ENCODE data around the gene SLC66A3.
A peak's percentile ranks its signal among the peaks of the same experiment; 100 is the strongest.

Gene SLC66A3

DNA sequence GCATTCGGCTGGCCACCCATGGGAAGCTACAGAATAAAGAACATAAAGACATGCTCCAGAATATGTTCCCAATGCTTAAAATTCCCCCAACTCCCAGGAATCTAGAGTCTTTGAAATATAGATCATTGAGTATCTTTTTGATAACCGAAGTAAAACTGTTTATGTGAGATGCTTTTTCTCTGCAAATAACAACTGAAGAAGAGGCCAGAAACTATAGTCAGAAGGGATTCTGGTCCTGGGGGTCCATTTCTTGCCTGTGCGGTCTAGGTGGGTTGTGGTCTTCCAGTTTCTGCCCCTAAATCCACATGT lies 30.6 kb upstream of the SLC66A3 start:
- H3K27me3 ChIP-seq, result peaks cover 0 to 27% of the 10 kb centered on the region in 2 donors
- TF ChIP-seq, protein P1, sequence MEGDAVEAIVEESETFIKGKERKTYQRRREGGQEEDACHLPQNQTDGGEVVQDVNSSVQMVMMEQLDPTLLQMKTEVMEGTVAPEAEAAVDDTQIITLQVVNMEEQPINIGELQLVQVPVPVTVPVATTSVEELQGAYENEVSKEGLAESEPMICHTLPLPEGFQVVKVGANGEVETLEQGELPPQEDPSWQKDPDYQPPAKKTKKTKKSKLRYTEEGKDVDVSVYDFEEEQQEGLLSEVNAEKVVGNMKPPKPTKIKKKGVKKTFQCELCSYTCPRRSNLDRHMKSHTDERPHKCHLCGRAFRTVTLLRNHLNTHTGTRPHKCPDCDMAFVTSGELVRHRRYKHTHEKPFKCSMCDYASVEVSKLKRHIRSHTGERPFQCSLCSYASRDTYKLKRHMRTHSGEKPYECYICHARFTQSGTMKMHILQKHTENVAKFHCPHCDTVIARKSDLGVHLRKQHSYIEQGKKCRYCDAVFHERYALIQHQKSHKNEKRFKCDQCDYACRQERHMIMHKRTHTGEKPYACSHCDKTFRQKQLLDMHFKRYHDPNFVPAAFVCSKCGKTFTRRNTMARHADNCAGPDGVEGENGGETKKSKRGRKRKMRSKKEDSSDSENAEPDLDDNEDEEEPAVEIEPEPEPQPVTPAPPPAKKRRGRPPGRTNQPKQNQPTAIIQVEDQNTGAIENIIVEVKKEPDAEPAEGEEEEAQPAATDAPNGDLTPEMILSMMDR (IDR thresholded peaks at IDR 0.05), result no peak
- no peaks in the 10 kb centered on the region for H3K9me3 ChIP-seq
- H3K27ac ChIP-seq, result no peak overlapping the region
- H3K36me3 ChIP-seq, result no peaks in the 10 kb centered on the region
- no peak overlapping the region for H3K4me3 ChIP-seq
- H3K4me1 ChIP-seq, result peaks cover 0 to 2% (median under 1%) of the 10 kb centered on the region in 4 donors
- intact Hi-C loops (cut with DNase I; ENCODE audit: low total_unique reads), result loop anchor here (2.0 kb wide), 1 partner anchor 292 kb away; no protein-coding TSS in a partner anchor
- DNase-seq, result no peak

DNA sequence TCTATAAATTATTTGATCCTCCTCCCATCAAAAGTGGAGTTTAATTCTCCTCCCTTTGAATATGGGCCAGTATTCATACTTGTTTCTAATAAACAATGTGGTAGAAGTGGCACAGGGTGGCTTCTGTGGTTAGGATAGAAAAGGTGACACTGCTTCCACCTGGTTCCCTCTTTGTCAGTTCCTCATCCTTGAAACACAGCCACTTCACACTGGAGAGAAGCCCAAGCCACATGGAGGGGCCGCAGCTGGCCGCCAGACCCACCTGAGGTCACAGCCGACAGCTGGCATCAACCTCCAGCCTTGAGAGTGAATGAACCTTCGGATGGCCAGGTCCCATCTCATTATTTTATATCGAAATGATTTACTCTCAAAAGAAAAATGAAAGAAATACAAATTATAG lies 27.5 kb upstream of the SLC66A3 start:
- intact Hi-C loops (cut with DNase I; ENCODE audit: low total_unique reads), result no loop called here
- Histone ChIP-seq H3K9me3 (no peaks in the 10 kb centered on the region), H3K4me1 (peaks cover 0 to 14% (median 8%) of the 10 kb centered on the region in 4 donors), H3K36me3 (no peaks in the 10 kb centered on the region), H3K27me3 (peaks cover 0 to 24% of the 10 kb centered on the region in 2 donors), H3K4me3 (no peak overlapping the region), H3K27ac (no peak overlapping the region)
- DNase-seq, result no peak
- TF ChIP-seq, protein P1 (IDR thresholded peaks at IDR 0.05), result no peak

DNA sequence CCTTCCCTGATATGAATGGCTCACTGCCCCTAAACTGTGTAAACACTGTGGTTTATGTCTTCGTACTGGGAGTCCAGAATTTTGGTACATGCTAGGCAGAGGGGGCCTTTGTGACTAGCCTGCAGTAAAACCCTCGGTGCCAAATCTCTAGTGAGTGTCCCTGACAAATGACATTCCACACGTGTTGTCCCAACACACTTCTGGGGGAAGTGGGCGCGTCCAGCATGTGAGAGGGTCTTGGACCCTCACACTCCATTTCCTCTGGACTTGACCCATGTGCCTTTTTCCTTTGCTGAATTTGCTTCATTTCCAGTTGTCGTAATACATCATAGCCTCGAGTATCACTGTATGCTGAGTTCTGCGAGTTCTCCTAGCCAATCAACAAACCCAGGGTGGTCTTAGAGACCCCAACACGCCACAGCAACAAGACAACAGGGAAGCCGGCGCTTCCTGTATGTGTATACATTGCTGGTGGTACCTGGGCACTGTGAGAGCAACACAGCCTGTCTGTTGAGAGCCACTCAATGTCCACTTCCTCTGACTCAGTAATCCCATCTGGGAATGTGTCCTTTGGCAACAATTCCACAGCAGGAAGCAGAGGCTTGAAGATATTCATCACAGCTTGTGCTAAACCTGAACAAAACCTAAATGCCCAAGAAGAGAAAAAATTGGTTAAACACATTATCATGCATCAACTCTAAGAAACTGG lies 26.9 kb upstream of the SLC66A3 start:
- no peak for DNase-seq
- Histone ChIP-seq H3K9me3 (no peaks in the 10 kb centered on the region), H3K4me3 (no peak overlapping the region), H3K4me1 (peaks cover 0 to 18% (median 12%) of the 10 kb centered on the region in 4 donors), H3K27me3 (peaks cover 0 to 24% of the 10 kb centered on the region in 2 donors), H3K36me3 (no peaks in the 10 kb centered on the region), H3K27ac (no peak overlapping the region)
- intact Hi-C loops (cut with DNase I; ENCODE audit: low total_unique reads), result no loop called here
- TF ChIP-seq, protein P1 (IDR thresholded peaks at IDR 0.05), result no peak

DNA sequence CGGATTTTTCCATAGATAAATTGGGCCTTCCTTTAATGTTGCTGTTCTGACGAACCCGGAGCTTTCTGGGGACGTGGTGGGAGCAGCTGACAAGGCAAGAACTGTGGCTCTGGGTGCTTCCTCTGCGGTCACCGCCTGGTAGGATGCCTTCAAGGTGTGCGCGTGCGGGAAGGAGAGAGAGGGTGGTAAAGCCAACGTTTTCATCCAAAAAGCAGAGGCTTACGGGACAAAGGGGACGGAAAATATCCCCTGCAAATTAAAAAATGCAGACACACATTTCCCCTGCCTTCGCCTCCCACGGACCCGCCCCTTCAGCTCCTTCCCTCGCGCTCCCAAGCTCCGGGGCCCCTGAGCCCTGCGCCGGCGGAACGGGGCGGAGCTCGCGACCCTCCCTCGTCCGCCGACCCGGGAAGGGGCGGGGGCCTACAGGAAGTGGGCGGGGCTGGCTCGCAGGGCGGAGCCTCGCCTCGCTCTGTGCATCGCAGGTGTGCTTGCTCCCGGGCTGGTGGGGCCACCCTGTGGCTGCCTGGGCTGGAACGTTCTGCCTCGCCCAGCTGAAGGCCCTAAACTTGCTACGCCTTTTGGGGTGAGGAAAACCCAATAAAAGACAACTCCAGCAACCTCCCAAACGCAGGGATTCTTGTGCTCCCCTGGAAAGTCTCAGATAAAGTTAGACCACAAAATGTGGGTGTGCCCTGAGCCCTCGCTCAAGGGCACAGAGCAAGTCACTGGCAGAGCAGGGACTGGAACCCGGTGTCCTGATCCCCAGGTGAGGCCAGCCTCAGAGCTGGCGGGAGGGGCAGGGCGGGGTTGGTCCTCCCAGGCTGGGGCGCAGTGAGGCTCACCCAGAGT lies 25.4 kb upstream of the SLC66A3 start:
- no peaks in the 10 kb centered on the region for H3K36me3 ChIP-seq
- H3K27ac ChIP-seq, result no peak overlapping the region
- H3K4me3 ChIP-seq, result peak overlapping the region; percentile 22 to 44
- intact Hi-C loops (cut with DNase I; ENCODE audit: low total_unique reads), result loop anchor here (5.0 to 10.0 kb wide), 3 partner anchors 55 to 315 kb away; no protein-coding TSS in a partner anchor
- H3K4me1 ChIP-seq, result peaks cover 0 to 23% (median 19%) of the 10 kb centered on the region in 4 donors
- TF ChIP-seq, protein P1 (IDR thresholded peaks at IDR 0.05), result no peak
- no peaks in the 10 kb centered on the region for H3K9me3 ChIP-seq
- DNase-seq, result no peak
- H3K27me3 ChIP-seq, result peaks cover 0 to 11% of the 10 kb centered on the region in 2 donors

DNA sequence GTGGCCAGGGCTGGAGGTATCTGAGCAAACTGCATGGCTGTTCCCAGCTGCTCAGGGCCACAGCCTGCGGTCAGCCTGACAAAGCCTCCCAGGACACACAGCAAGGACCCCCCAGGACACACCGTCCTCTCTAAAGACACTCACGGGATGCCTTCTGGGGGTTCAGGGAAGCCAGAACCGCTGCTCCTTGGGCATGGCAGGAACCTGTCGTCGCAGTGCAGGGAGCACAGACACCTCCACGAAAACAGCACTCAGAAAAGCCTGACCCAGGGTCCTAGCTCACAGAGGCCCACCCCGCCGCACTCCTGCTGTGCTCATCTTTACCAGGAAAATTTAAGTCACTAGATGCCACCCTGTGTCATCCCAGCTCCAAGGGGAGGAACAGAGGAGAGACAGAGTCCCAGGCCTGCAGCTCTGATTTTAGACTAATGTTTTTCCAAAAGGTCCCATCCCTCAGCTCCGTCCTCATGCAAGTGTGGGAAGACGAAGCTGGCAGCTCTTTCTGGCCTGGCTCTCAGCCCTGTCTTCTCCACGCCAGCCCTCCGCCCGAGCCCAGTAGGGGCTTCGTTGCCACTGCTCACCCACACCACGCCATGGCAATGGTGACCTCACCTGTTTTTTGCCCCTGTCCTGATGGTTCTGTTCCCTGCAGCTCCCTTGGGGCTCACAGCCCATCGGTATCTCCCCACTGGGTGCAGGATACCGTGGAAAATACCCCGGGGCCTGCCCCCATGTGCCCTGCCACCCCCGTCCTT lies 23.9 kb upstream of the SLC66A3 start:
- TF ChIP-seq, protein P1 (IDR thresholded peaks at IDR 0.05), result no peak
- Histone ChIP-seq H3K36me3 (no peaks in the 10 kb centered on the region), H3K4me3 (no peak overlapping the region), H3K9me3 (no peaks in the 10 kb centered on the region), H3K4me1 (peaks cover 0 to 23% (median 19%) of the 10 kb centered on the region in 4 donors), H3K27ac (no peak overlapping the region), H3K27me3 (peaks cover 0 to under 1% of the 10 kb centered on the region in 2 donors)
- DNase-seq, result no peak
- intact Hi-C loops (cut with DNase I; ENCODE audit: low total_unique reads), result loop anchor here (5.0 to 10.0 kb wide), 3 partner anchors 53 to 313 kb away; no protein-coding TSS in a partner anchor
